IPS-11a (cell line): Measurements from ENCODE around the gene GRID2IP.
"Not testable (repeated sequence)": the region's sequence is repeated elsewhere in the genome, so short reads cannot be mapped to it uniquely, and the experiment has no call there.

ENCODE experiments used
- H3K4me3 ChIP-seq: one replicate; pipeline ENCODE4 v1.5.1; 2013; ENCODE audit warnings: low read depth, low read length, control low read depth

The GRID2IP gene

GRCh38 chr7:6551016-6551511 lies at the start of gene GRID2IP:
GRID2IP (minus strand) TSS chr7:6551461; CDS start chr7:6551436, 25 bp downstream.
- H3K4me3 ChIP-seq = no peak within 1 kb of the TSS

GRCh38 chr7:6600093-6600492 lies 48.8 kb upstream of the GRID2IP start:
- H3K4me3 ChIP-seq = no peak overlapping the region

- H3K4me3 ChIP-seq = peak overlapping the region; percentile 85
These were observed 39.4 kb upstream of the GRID2IP start for GRCh38 chr7:6590645-6591110.

GRCh38 chr7:6589829-6590644 lies 38.8 kb upstream of the GRID2IP start, which contains the start of gene INTS15:
INTS15 (plus strand) TSS chr7:6590021; CDS start chr7:6590284, 263 bp downstream.
- peak within 1 kb of the TSS; percentile 85 for H3K4me3 ChIP-seq

GRCh38 chr7:6589151-6589828 lies 38.0 kb upstream of the GRID2IP start:
- H3K4me3 ChIP-seq = no peak overlapping the region

GRCh38 chr7:6588566-6588965 lies 37.3 kb upstream of the GRID2IP start:
- H3K4me3 ChIP-seq = no peak overlapping the region

- not testable (repeated sequence) for H3K4me3 ChIP-seq
These were observed 34.6 kb upstream of the GRID2IP start for GRCh38 chr7:6585746-6586432.

- no peak overlapping the region for H3K4me3 ChIP-seq
These were observed 28.2 kb upstream of the GRID2IP start for GRCh38 chr7:6579446-6579845.

GRCh38 chr7:6578114-6579084 lies 27.1 kb upstream of the GRID2IP start:
- no peak overlapping the region for H3K4me3 ChIP-seq

GRCh38 chr7:6577369-6578113 lies 26.3 kb upstream of the GRID2IP start, which contains the start of gene ZDHHC4:
ZDHHC4 (plus strand) TSS chr7:6577454; CDS start chr7:6580562, 3,108 bp downstream.
- peak within 1 kb of the TSS; percentile 60 for H3K4me3 ChIP-seq

- H3K4me3 ChIP-seq = peak overlapping the region; percentile 60
These were observed 25.7 kb upstream of the GRID2IP start for GRCh38 chr7:6576867-6577368.

- H3K4me3 ChIP-seq = no peak overlapping the region
These were observed 25.0 kb upstream of the GRID2IP start for GRCh38 chr7:6576024-6576866.

- no peak overlapping the region for H3K4me3 ChIP-seq
These were observed 24.2 kb upstream of the GRID2IP start for GRCh38 chr7:6575281-6576023.

GRCh38 chr7:6571160-6571779 lies 20.0 kb upstream of the GRID2IP start:
- no peak overlapping the region for H3K4me3 ChIP-seq

- H3K4me3 ChIP-seq = no peak overlapping the region
These were observed 16.6 kb upstream of the GRID2IP start for GRCh38 chr7:6567886-6568285.

- H3K4me3 ChIP-seq = no peak overlapping the region
These were observed 14.4 kb upstream of the GRID2IP start for GRCh38 chr7:6565655-6566054.
